AG04449 (cell line): ENCODE results near the gene PRKCH.

Source experiments
- CTCF ChIA-PET: fragments of 350-600 bp; formaldehyde crosslinking; extraction: SDS; loops from one replicate; lab custom pipeline; 2021; ENCODE audit warnings: antibody characterized with exemption; lab: Yijun Ruan, JAX
- POLR2A ChIA-PET: fragments of 400-600, 350-600 bp; formaldehyde crosslinking; extraction: SDS; loops from one replicate; lab custom pipeline; 2020; ENCODE audit warnings: antibody characterized with exemption, inconsistent platforms; lab: Yijun Ruan, JAX
- DNase-seq: peaks from one replicate; pipeline ENCODE4 v3.0.0-alpha.2; 2010; ENCODE audit warnings: low read depth, low spot score
- H3K4me3 ChIP-seq: 2 replicates; pipeline ENCODE4 v1.5.1; 2011; ENCODE audit warnings: low read depth, mild to moderate bottlenecking, control low read depth, low read length
- TF ChIP-seq, protein P1 (sequence below): IDR thresholded peaks from one replicate; pipeline ENCODE4 v1.5.1; 2011; ENCODE audit warnings: mild to moderate bottlenecking, moderate library complexity, low read length, control low read depth, inconsistent platforms; ENCODE audit not compliant: insufficient read depth; ENCODE audit errors: missing control alignments

Gene PRKCH

GRCh38 chr14:61335049-61335448 lies 13.7 kb downstream of the PRKCH start:
- ChIA-PET POLR2A (no interaction called here), CTCF (no interaction called here)
- TF ChIP-seq, protein P1, sequence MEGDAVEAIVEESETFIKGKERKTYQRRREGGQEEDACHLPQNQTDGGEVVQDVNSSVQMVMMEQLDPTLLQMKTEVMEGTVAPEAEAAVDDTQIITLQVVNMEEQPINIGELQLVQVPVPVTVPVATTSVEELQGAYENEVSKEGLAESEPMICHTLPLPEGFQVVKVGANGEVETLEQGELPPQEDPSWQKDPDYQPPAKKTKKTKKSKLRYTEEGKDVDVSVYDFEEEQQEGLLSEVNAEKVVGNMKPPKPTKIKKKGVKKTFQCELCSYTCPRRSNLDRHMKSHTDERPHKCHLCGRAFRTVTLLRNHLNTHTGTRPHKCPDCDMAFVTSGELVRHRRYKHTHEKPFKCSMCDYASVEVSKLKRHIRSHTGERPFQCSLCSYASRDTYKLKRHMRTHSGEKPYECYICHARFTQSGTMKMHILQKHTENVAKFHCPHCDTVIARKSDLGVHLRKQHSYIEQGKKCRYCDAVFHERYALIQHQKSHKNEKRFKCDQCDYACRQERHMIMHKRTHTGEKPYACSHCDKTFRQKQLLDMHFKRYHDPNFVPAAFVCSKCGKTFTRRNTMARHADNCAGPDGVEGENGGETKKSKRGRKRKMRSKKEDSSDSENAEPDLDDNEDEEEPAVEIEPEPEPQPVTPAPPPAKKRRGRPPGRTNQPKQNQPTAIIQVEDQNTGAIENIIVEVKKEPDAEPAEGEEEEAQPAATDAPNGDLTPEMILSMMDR = no peak
- H3K4me3 ChIP-seq = no peak overlapping the region
- DNase-seq = no peak

DNA sequence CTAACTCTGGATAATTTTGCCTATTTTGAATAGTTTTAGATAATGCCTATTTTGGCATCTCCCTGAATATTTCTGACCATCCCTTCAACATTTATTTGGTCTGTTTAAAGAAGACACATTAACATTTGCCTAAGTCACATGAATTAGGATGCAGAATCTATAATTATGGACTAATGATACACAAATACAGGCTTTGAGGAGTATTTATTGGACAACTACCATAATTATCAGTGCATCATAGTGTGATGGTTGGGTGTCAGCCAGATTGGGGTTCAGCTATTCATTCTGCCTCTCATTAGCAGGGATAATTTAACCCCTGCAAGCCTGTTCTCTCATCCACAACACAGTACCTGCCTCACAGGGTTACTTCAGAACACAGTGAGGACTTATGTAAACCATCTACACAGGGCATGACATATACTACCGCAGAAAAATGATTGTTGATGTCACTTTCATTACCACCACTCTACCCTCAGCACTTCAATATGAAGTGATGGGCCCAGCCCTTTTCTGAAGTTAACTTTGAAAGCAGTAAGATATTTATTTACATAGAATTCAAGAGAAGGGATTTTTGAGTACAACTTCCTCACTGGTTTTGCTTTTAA lies 14.4 kb downstream of the PRKCH start:
- no peak overlapping the region for H3K4me3 ChIP-seq
- DNase-seq = no peak
- ChIA-PET CTCF (no interaction called here), POLR2A (no interaction called here)
- TF ChIP-seq, protein P1 = no peak

GRCh38 chr14:61337893-61338292 lies 16.5 kb downstream of the PRKCH start:
- TF ChIP-seq, protein P1 = no peak
- DNase-seq = no peak
- no peak overlapping the region for H3K4me3 ChIP-seq
- CTCF ChIA-PET = no interaction called here
- POLR2A ChIA-PET = no interaction called here

GRCh38 chr14:61338457-61338856 lies 17.1 kb downstream of the PRKCH start:
- POLR2A ChIA-PET = no interaction called here
- CTCF ChIA-PET = no interaction called here
- no peak overlapping the region for H3K4me3 ChIP-seq
- DNase-seq = no peak
- TF ChIP-seq, protein P1 = no peak

DNA sequence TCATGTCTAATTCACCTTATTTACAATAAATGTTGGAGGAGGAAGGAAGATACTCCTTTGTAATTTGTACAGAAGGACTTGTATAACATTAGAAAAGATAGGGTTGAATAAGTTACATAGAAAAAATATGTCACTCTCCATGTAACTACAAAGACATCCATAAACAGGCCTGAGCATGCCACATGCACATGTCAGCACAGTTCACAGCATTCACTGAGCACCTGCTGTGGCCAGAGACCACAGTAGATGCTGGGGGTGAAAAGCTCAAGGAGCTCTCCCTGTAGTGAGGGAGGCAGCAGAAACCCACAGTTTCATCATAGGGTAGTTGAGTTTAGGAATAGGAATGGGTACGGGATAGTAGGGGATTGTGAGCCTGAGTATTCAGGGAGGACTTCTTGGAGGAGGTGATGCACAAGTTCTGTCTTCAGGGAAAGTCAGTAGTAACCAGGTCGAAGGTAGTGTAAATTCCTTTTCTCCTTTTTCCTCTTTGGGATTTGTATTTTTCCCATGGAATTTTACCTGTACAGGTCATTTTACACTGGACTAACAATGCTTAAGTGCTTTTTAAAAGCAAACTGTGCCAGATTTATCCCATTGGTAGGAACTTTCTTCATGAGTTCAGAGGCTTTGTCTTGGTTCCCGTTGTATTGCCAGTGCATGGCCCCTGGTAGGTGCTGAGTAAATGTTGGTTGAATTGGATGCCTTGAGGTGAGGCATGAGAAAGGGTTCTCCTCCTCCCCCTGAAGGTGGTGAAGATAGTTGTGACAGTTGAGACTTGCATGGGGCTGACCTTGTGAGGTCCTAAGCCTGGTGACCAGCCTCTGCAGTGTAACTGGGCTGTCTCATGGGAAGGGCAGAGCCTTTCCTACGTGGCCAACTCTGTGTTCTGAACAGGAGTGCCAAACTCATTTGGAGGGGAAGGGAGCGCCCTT lies 20.2 kb downstream of the PRKCH start:
- POLR2A ChIA-PET = no interaction called here
- no peak for DNase-seq
- no peak overlapping the region for H3K4me3 ChIP-seq
- CTCF ChIA-PET = no interaction called here
- TF ChIP-seq, protein P1 = no peak

DNA sequence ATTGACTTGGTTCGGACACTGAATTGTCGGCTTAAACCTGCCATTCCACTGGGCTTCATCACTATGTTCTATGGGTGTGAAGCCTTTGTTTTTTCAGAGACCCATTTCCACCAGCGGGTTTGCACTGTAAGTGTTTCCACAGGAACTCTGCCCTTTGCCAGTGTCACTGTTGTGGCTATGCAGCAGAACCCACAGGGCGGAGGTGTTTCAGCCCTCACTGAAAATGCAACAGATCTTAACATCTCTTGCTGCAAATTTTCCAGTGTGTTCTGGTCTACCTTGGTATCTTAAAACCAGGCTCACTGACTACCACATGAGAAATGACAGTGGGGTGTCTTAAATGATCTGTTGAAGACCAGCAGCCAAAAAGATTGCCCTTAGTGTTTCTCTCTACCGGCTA lies 21.1 kb downstream of the PRKCH start:
- ChIA-PET POLR2A (no interaction called here), CTCF (no interaction called here)
- TF ChIP-seq, protein P1 = no peak
- no peak overlapping the region for H3K4me3 ChIP-seq
- no peak for DNase-seq
